ENCODE results near the gene NAXE.

- TF ChIP-seq ZFP82 (CRISPR knock-in tag; IDR thresholded peaks at IDR 0.05; ENCODE audit: borderline replicate concordance) = no peak
- TF ChIP-seq USF2 (IDR thresholded peaks at IDR 0.05; ENCODE audit: low read depth, low read length) = no peak
- TF ChIP-seq USF2 (CRISPR knock-in tag; IDR thresholded peaks at IDR 0.05; ENCODE audit: borderline replicate concordance) = no peak
- TF ChIP-seq CREB1 (IDR thresholded peaks at IDR 0.05) = no peak
- TF ChIP-seq CREB1 (CRISPR knock-in tag; IDR thresholded peaks at IDR 0.05) = no peak
Measured at GRCh38 chr1:156543066-156543465, 48.5 kb upstream of the NAXE start.

All from HepG2 (cell line).